H1 (cell line): ENCODE measurements around the gene RCAN2.

ENCODE experiments used
- CEBPB ChIP-seq: IDR thresholded peaks from 2 replicates; pipeline ENCODE4 v1.6.1; 2012; ENCODE audit warnings: low read depth, low read length
- CHD2 ChIP-seq: IDR thresholded peaks from 2 replicates; pipeline ENCODE4 v1.6.1; 2012; ENCODE audit warnings: low read length, improper control_type of control experiment
- CTCF ChIP-seq, 3 experiments: IDR thresholded peaks; 1 replicate in 2 of 3; 2 replicates in 1 of 3; pipeline versions ENCODE4 v1.5.1 to v1.6.1; 2011; ENCODE audit warnings: low read length in 3 of 3, mild to moderate bottlenecking in 3 of 3, inconsistent platforms in 2 of 3, low read depth in 1 of 3, moderate library complexity in 1 of 3; ENCODE audit not compliant: insufficient read depth in 1 of 3; ENCODE audit errors: control extremely low read depth in 1 of 3
- EGR1 ChIP-seq: IDR thresholded peaks from 2 replicates; pipeline ENCODE4 v1.6.1; 2011; ENCODE audit warnings: low read depth, low read length, borderline replicate concordance
- EZH2 ChIP-seq: fragments of 200-600 bp; sonication (generic); IDR thresholded peaks from 2 replicates; pipeline ENCODE4 v1.7.1; 2012; ENCODE audit warnings: low read depth, mild to moderate bottlenecking, moderate library complexity, low read length, inconsistent platforms; ENCODE audit not compliant: severe bottlenecking
- JUN ChIP-seq: IDR thresholded peaks from 2 replicates; pipeline ENCODE4 v1.6.1; 2011; ENCODE audit warnings: low read depth, mild to moderate bottlenecking, improper control_type of control experiment, low read length
- NRF1 ChIP-seq: IDR thresholded peaks from 2 replicates; pipeline ENCODE4 v1.6.1; 2011; ENCODE audit warnings: mild to moderate bottlenecking, low read depth, low read length, improper control_type of control experiment
- POLR2AphosphoS5 ChIP-seq: IDR thresholded peaks from 2 replicates; pipeline ENCODE4 v1.6.1; 2011; ENCODE audit warnings: low read depth, low read length
- SP2 ChIP-seq: IDR thresholded peaks from 2 replicates; pipeline ENCODE4 v1.6.1; 2012; ENCODE audit warnings: mild to moderate bottlenecking, low read length, inconsistent platforms
- SP4 ChIP-seq: IDR thresholded peaks from 2 replicates; pipeline ENCODE4 v1.6.1; 2012; ENCODE audit warnings: low read length, inconsistent platforms
- SUZ12 ChIP-seq: fragments of 200-600 bp; sonication (generic); IDR thresholded peaks from 2 replicates; pipeline ENCODE4 v1.6.1; 2012; ENCODE audit warnings: mild to moderate bottlenecking, inconsistent platforms, low read length, moderate library complexity, mixed read lengths
- TAF1 ChIP-seq: IDR thresholded peaks from 2 replicates; pipeline ENCODE4 v1.6.1; 2011; ENCODE audit warnings: mild to moderate bottlenecking, low read depth, low read length
- ZNF274 ChIP-seq: IDR thresholded peaks from 2 replicates; pipeline ENCODE4 v1.7.0; 2012; ENCODE audit warnings: low read length, borderline replicate concordance; ENCODE audit errors: extremely low read depth

- TF ChIP-seq CTCF (IDR thresholded peaks at IDR 0.05; ENCODE audit: control extremely low read depth in 1 of 3, insufficient read depth in 1 of 3, low read depth in 1 of 3, low read length in 3 of 3) = no peak
- no peak for TF ChIP-seq JUN
- TF ChIP-seq SP4 = no peak
- no peak for TF ChIP-seq SUZ12
- no peak for TF ChIP-seq EGR1
- TF ChIP-seq POLR2AphosphoS5 = no peak
- TF ChIP-seq CEBPB = no peak
- TF ChIP-seq EZH2 = no peak
- TF ChIP-seq SP2 = no peak
- no peak for TF ChIP-seq CHD2
- no peak for TF ChIP-seq TAF1
- TF ChIP-seq ZNF274 = no peak
- no peak for TF ChIP-seq NRF1
Measured at GRCh38 chr6:46338131-46338530, 153.1 kb downstream of the RCAN2 start.
